ENCODE results near the gene CLEC2L. TPM values are rescaled to one million over a fixed set of nuclear protein-coding genes. Genes with fewer than 3 reads are reported as not detected.
"Not testable (repeated sequence)": the region's sequence is repeated elsewhere in the genome, so short reads cannot be mapped to it uniquely, and the experiment has no call there.

Gene CLEC2L
- total RNA-seq, 4 donors from 2014 or later = 0.21 to 0.43 (median 0.26) TPM; not detected in 1

GRCh38 chr7:139542308-139543151 lies 19.0 kb downstream of the CLEC2L start:
- Histone ChIP-seq H3K27me3 (no peaks in the 10 kb centered on the region), H3K4me3 (no peak overlapping the region), H3K4me1 (no peaks in the 10 kb centered on the region), H3K27ac (no peak overlapping the region), H3K9me3 (no peaks in the 10 kb centered on the region), H3K36me3 (no peaks in the 10 kb centered on the region)
- no peak for DNase-seq
- intact Hi-C loops (cut with DNase I; ENCODE audit: low total_unique reads) = no loop called here
- TF ChIP-seq POLR2A (IDR thresholded peaks at IDR 0.05) (no peak), CTCF (IDR thresholded peaks at IDR 0.05) (no peak)

GRCh38 chr7:139543801-139544603 lies 20.5 kb downstream of the CLEC2L start:
- intact Hi-C loops (cut with DNase I; ENCODE audit: low total_unique reads) = no loop called here
- no peaks in the 10 kb centered on the region for H3K27me3 ChIP-seq
- no peaks in the 10 kb centered on the region for H3K36me3 ChIP-seq
- H3K27ac ChIP-seq = no peak overlapping the region
- no peaks in the 10 kb centered on the region for H3K4me1 ChIP-seq
- DNase-seq = no peak
- H3K9me3 ChIP-seq = no peaks in the 10 kb centered on the region
- H3K4me3 ChIP-seq = no peak overlapping the region
- TF ChIP-seq POLR2A (IDR thresholded peaks at IDR 0.05) = no peak
- no peak for TF ChIP-seq CTCF (IDR thresholded peaks at IDR 0.05)

- intact Hi-C loops (cut with DNase I; ENCODE audit: low total_unique reads) = no loop called here
- Histone ChIP-seq H3K36me3 (no peaks in the 10 kb centered on the region), H3K27me3 (no peaks in the 10 kb centered on the region), H3K4me1 (no peaks in the 10 kb centered on the region), H3K4me3 (no peak overlapping the region), H3K9me3 (no peaks in the 10 kb centered on the region), H3K27ac (no peak overlapping the region)
- TF ChIP-seq POLR2A (IDR thresholded peaks at IDR 0.05) = no peak
- no peak for TF ChIP-seq CTCF (IDR thresholded peaks at IDR 0.05)
- no peak for DNase-seq
Measured at GRCh38 chr7:139544645-139545044, 21.2 kb downstream of the CLEC2L start.

GRCh38 chr7:139548302-139549028 lies 25.0 kb downstream of the CLEC2L start:
- Histone ChIP-seq H3K9me3 (no peaks in the 10 kb centered on the region), H3K27ac (no peak overlapping the region), H3K36me3 (no peaks in the 10 kb centered on the region), H3K4me3 (no peak overlapping the region), H3K4me1 (no peaks in the 10 kb centered on the region), H3K27me3 (no peaks in the 10 kb centered on the region)
- intact Hi-C loops (cut with DNase I; ENCODE audit: low total_unique reads) = no loop called here
- DNase-seq = no peak
- no peak for TF ChIP-seq CTCF (IDR thresholded peaks at IDR 0.05)
- TF ChIP-seq POLR2A (IDR thresholded peaks at IDR 0.05) = no peak

GRCh38 chr7:139553991-139554700 lies 30.7 kb downstream of the CLEC2L start:
- H3K9me3 ChIP-seq; intact Hi-C loops (cut with DNase I; ENCODE audit: low total_unique reads); H3K27ac ChIP-seq; H3K27me3 ChIP-seq; H3K4me3 ChIP-seq; H3K36me3 ChIP-seq; DNase-seq; H3K4me1 ChIP-seq: not testable (repeated sequence)
